HepG2 (cell line): ENCODE results near the gene GRHL1. TPM values are rescaled to one million over a fixed set of nuclear protein-coding genes. Genes with fewer than 3 reads are reported as not detected.

Source experiments
- ARNTL ChIP-seq: sonication (generic); formaldehyde crosslinking; IDR thresholded peaks from 2 replicates; pipeline ENCODE4 v1.4.0; 2020; ENCODE audit warnings: mild to moderate bottlenecking, missing genetic modification reagents
- BRCA1 ChIP-seq: sonication (generic); formaldehyde crosslinking; IDR thresholded peaks from 2 replicates; pipeline ENCODE4 v1.4.0; 2020; ENCODE audit warnings: missing genetic modification reagents
- DNMT1 ChIP-seq: sonication (generic); formaldehyde crosslinking; IDR thresholded peaks from 2 replicates; pipeline ENCODE4 v1.5.1; 2020; ENCODE audit warnings: mild to moderate bottlenecking, missing genetic modification reagents
- EEA1 ChIP-seq: sonication (generic); formaldehyde crosslinking; IDR thresholded peaks from 2 replicates; pipeline ENCODE4 v1.5.1; 2020; ENCODE audit warnings: mild to moderate bottlenecking, missing genetic modification reagents, borderline replicate concordance
- EP300 ChIP-seq, 3 experiments: sonication (generic) in 1 of 3; formaldehyde crosslinking in 1 of 3; IDR thresholded peaks; 2 replicates each; pipeline versions ENCODE4 v1.5.1 to v1.6.1; 2011 to 2020; ENCODE audit warnings: low read depth in 2 of 3, low read length in 2 of 3, borderline replicate concordance in 1 of 3, improper control_type of control experiment in 1 of 3, mild to moderate bottlenecking in 1 of 3, missing genetic modification reagents in 1 of 3, moderate library complexity in 1 of 3
- FLYWCH1 ChIP-seq: sonication (generic); formaldehyde crosslinking; IDR thresholded peaks from 2 replicates; pipeline ENCODE4 v1.8.1; 2023; ENCODE audit warnings: mild to moderate bottlenecking, missing genetic modification reagents
- GFI1 ChIP-seq: sonication (generic); formaldehyde crosslinking; IDR thresholded peaks from 2 replicates; pipeline ENCODE4 v1.5.0; 2020; ENCODE audit warnings: missing genetic modification reagents, mild to moderate bottlenecking, borderline replicate concordance
- HNF4A ChIP-seq: sonication (generic); formaldehyde crosslinking; IDR thresholded peaks from 2 replicates; pipeline ENCODE4 v1.4.0; 2020; ENCODE audit warnings: missing genetic modification reagents
- HNF4G ChIP-seq, 2 experiments: sonication (generic) in 1 of 2; formaldehyde crosslinking in 1 of 2; IDR thresholded peaks; 2 replicates each; pipeline versions ENCODE4 v1.4.0 to v1.6.1; 2011 to 2020; ENCODE audit warnings: borderline replicate concordance in 2 of 2, low read depth in 2 of 2, mild to moderate bottlenecking in 2 of 2, low read length in 1 of 2, missing genetic modification reagents in 1 of 2, moderate library complexity in 1 of 2
- HOXA3 ChIP-seq: sonication (generic); formaldehyde crosslinking; IDR thresholded peaks from 2 replicates; pipeline ENCODE4 v1.5.0; 2020; ENCODE audit warnings: missing genetic modification reagents
- HOXA9 ChIP-seq: sonication (generic); formaldehyde crosslinking; IDR thresholded peaks from 2 replicates; pipeline ENCODE4 v1.8.1; 2022; ENCODE audit warnings: missing genetic modification reagents, mild to moderate bottlenecking, moderate library complexity, borderline replicate concordance
- MAZ ChIP-seq, 2 experiments: sonication (generic) in 1 of 2; formaldehyde crosslinking in 1 of 2; IDR thresholded peaks; 2 replicates each; pipeline versions ENCODE4 v1.5.0 to v1.6.1; 2012 to 2020; ENCODE audit warnings: low read depth in 2 of 2, mild to moderate bottlenecking in 2 of 2, borderline replicate concordance in 1 of 2, improper control_type of control experiment in 1 of 2, low read length in 1 of 2, missing genetic modification reagents in 1 of 2, moderate library complexity in 1 of 2
- MLLT10 ChIP-seq: sonication (generic); formaldehyde crosslinking; IDR thresholded peaks from 2 replicates; pipeline ENCODE4 v1.4.0; 2020; ENCODE audit warnings: missing genetic modification reagents
- NR3C1 ChIP-seq: sonication (generic); formaldehyde crosslinking; IDR thresholded peaks from 2 replicates; pipeline ENCODE4 v1.4.0; 2020; ENCODE audit warnings: missing genetic modification reagents
- TP53 ChIP-seq: sonication (generic); formaldehyde crosslinking; conservative IDR thresholded peaks from 2 replicates; pipeline ENCODE4 v1.4.0; 2020; ENCODE audit warnings: missing genetic modification reagents
- ZNF549 ChIP-seq: sonication (generic); formaldehyde crosslinking; IDR thresholded peaks from 2 replicates; pipeline ENCODE4 v1.5.0; 2020; ENCODE audit warnings: missing genetic modification reagents
- ZNF557 ChIP-seq: sonication (generic); formaldehyde crosslinking; IDR thresholded peaks from 2 replicates; pipeline ENCODE4 v1.4.0; 2020; ENCODE audit warnings: missing genetic modification reagents
- ZNF570 ChIP-seq: sonication (generic); formaldehyde crosslinking; IDR thresholded peaks from 2 replicates; pipeline ENCODE4 v1.4.0; 2020; ENCODE audit warnings: mild to moderate bottlenecking, missing genetic modification reagents, borderline replicate concordance
- polyA plus RNA-seq, 8 experiments: library from polyadenylated mRNA; depleted of rRNA in 3 of 8; stranded (reverse) in 7 of 8; unstranded in 1 of 8; fragments of >200 nt; fragmentation: Illumina TruSeq in 4 of 8; extraction: Trizol in 4 of 8; gene quantifications; 2 replicates each; pipeline versions ENCODE4 v1.2.1 to v1.2.3, GENCODE V29; 2011 to 2016; ENCODE audit warnings: low read depth in 4 of 8, missing spikeins in 1 of 8, mixed read lengths in 1 of 8; ENCODE audit not compliant: insufficient read depth in 1 of 8
- total RNA-seq, 5 experiments: library from RNA; depleted of rRNA; stranded (reverse); fragments of >200 nt; fragmentation: Illumina TruSeq; extraction: Trizol; gene quantifications; 2 replicates each; pipeline ENCODE4 v1.2.3, GENCODE V29; 2016; ENCODE audit warnings: low read depth in 1 of 5
- TF ChIP-seq, protein P1 (sequence below): IDR thresholded peaks from 2 replicates; pipeline ENCODE4 v1.6.1; 2016; ENCODE audit warnings: low read depth, borderline replicate concordance
- TF ChIP-seq, protein P2 (sequence below): sonication (generic); formaldehyde crosslinking; IDR thresholded peaks from 2 replicates; pipeline ENCODE4 v1.5.0; 2020; ENCODE audit warnings: mild to moderate bottlenecking, missing genetic modification reagents
- TF ChIP-seq, protein P3 (sequence below): IDR thresholded peaks from 2 replicates; pipeline ENCODE4 v1.6.1; 2018; ENCODE audit warnings: missing genetic modification reagents
- TF ChIP-seq, protein P4 (sequence below): sonication (generic); formaldehyde crosslinking; IDR thresholded peaks from 2 replicates; pipeline ENCODE4 v1.8.0; 2022; ENCODE audit warnings: missing genetic modification reagents, mild to moderate bottlenecking, moderate library complexity, borderline replicate concordance
- TF ChIP-seq, protein P5 (sequence below), 2 experiments: fragments of 450-650 bp in 1 of 2; sonication (generic) in 1 of 2; formaldehyde crosslinking; IDR thresholded peaks; 2 replicates each; pipeline versions ENCODE4 v1.5.0 to v1.8.0; 2020 to 2022; ENCODE audit warnings: mild to moderate bottlenecking in 1 of 2, missing genetic modification reagents in 1 of 2

The GRHL1 gene
- total and polyA plus RNA-seq, 2 of the 13 experiments (the other 11 are each of a cell fraction or from before 2014, with no cell fraction given): 9.3 to 12.0 TPM

DNA sequence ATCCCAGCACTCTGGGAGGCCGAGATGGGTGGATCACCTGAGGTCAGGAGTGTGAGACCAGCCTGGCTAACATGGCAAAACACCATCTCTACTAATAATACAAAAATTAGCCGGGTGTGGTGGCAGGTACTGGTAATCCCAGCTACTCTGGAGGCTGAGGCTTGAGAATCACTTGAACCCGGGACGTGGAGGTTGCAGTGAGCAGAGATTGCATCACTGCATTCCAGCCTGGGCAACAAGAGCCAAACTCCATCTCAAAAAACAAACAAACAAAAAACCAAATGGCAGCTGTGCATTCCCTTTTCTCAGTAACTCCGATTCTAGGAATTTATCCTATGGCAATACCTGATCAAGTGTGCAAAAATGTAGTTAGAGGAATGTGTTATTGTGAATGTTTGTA lies 4.7 kb upstream of the GRHL1 start (continued):
- TF ChIP-seq HNF4G (IDR thresholded peaks at IDR 0.05; ENCODE audit: borderline replicate concordance, low read depth, low read length) (peak; percentile 42), HNF4G (CRISPR knock-in tag; IDR thresholded peaks at IDR 0.05; ENCODE audit: borderline replicate concordance, low read depth) (no peak), ZNF570 (no peak), HOXA3 (CRISPR knock-in tag) (peak; percentile 24; the same call in 1 of the 2 replicates), MLLT10 (CRISPR knock-in tag) (no peak), NR3C1 (CRISPR knock-in tag) (no peak), HOXA9 (no peak), EEA1 (CRISPR knock-in tag) (no peak), DNMT1 (CRISPR knock-in tag) (no peak), GFI1 (CRISPR knock-in tag) (peak; percentile 72), ARNTL (CRISPR knock-in tag) (no peak), EP300 (IDR thresholded peaks at IDR 0.05; ENCODE audit: low read depth in 2 of 2, low read length in 2 of 2) (0 out of 4 replicates have a peak, but pooled peaks of 1 of the 2 experiments have one; percentile 33), EP300 (CRISPR knock-in tag; IDR thresholded peaks at IDR 0.05; ENCODE audit: borderline replicate concordance) (no peak), HNF4A (CRISPR knock-in tag) (peak; percentile 66), MAZ (IDR thresholded peaks at IDR 0.05; ENCODE audit: borderline replicate concordance, low read depth, low read length) (no peak), MAZ (CRISPR knock-in tag; IDR thresholded peaks at IDR 0.05; ENCODE audit: low read depth) (no peak), BRCA1 (no peak), TP53 (CRISPR knock-in tag) (no peak), ZNF557 (no peak), FLYWCH1 (no peak), ZNF549 (CRISPR knock-in tag) (no peak)
- TF ChIP-seq, protein P1, sequence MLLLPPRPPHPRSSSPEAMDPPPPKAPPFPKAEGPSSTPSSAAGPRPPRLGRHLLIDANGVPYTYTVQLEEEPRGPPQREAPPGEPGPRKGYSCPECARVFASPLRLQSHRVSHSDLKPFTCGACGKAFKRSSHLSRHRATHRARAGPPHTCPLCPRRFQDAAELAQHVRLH (CRISPR knock-in tag): no peak
- TF ChIP-seq, protein P2, sequence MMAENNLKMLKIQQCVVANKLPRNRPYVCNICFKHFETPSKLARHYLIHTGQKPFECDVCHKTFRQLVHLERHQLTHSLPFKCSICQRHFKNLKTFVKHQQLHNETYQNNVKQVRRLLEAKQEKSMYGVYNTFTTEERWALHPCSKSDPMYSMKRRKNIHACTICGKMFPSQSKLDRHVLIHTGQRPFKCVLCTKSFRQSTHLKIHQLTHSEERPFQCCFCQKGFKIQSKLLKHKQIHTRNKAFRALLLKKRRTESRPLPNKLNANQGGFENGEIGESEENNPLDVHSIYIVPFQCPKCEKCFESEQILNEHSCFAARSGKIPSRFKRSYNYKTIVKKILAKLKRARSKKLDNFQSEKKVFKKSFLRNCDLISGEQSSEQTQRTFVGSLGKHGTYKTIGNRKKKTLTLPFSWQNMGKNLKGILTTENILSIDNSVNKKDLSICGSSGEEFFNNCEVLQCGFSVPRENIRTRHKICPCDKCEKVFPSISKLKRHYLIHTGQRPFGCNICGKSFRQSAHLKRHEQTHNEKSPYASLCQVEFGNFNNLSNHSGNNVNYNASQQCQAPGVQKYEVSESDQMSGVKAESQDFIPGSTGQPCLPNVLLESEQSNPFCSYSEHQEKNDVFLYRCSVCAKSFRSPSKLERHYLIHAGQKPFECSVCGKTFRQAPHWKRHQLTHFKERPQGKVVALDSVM (CRISPR knock-in tag): peak; percentile 100
- TF ChIP-seq, protein P3, sequence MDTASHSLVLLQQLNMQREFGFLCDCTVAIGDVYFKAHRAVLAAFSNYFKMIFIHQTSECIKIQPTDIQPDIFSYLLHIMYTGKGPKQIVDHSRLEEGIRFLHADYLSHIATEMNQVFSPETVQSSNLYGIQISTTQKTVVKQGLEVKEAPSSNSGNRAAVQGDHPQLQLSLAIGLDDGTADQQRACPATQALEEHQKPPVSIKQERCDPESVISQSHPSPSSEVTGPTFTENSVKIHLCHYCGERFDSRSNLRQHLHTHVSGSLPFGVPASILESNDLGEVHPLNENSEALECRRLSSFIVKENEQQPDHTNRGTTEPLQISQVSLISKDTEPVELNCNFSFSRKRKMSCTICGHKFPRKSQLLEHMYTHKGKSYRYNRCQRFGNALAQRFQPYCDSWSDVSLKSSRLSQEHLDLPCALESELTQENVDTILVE (CRISPR knock-in tag): no peak
- TF ChIP-seq, protein P4, sequence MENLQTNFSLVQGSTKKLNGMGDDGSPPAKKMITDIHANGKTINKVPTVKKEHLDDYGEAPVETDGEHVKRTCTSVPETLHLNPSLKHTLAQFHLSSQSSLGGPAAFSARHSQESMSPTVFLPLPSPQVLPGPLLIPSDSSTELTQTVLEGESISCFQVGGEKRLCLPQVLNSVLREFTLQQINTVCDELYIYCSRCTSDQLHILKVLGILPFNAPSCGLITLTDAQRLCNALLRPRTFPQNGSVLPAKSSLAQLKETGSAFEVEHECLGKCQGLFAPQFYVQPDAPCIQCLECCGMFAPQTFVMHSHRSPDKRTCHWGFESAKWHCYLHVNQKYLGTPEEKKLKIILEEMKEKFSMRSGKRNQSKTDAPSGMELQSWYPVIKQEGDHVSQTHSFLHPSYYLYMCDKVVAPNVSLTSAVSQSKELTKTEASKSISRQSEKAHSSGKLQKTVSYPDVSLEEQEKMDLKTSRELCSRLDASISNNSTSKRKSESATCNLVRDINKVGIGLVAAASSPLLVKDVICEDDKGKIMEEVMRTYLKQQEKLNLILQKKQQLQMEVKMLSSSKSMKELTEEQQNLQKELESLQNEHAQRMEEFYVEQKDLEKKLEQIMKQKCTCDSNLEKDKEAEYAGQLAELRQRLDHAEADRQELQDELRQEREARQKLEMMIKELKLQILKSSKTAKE (CRISPR knock-in tag): no peak
- TF ChIP-seq, protein P5, sequence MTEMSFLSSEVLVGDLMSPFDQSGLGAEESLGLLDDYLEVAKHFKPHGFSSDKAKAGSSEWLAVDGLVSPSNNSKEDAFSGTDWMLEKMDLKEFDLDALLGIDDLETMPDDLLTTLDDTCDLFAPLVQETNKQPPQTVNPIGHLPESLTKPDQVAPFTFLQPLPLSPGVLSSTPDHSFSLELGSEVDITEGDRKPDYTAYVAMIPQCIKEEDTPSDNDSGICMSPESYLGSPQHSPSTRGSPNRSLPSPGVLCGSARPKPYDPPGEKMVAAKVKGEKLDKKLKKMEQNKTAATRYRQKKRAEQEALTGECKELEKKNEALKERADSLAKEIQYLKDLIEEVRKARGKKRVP (CRISPR knock-in tag; IDR thresholded peaks at IDR 0.05): peak in 1 of 2 experiments; percentile 91; a peak in 2 of 4 replicates
